Stimulated activated CD4-positive, alpha-beta T cell treated with anti-CD3 and anti-CD28 coated beads, Interleukin-1b, Interleukin-23, amount 100 ng/mL, for 4 hours (primary cell): Measurements from ENCODE around the gene SLC39A10.
"Not testable (repeated sequence)": the region's sequence is repeated elsewhere in the genome, so short reads cannot be mapped to it uniquely, and the experiment has no call there.

Experiments used
- DNase-seq, 2 donors: peaks; one replicate each; pipeline ENCODE4 v3.0.0-alpha.2; 2020; ENCODE audit warnings: low read depth in 2 of 2

The SLC39A10 gene

GRCh38 chr2:195671563-195671962 lies 14.5 kb downstream of the SLC39A10 start:
- no peak for DNase-seq

- no peak for DNase-seq
Measured at GRCh38 chr2:195672674-195673073, 15.6 kb downstream of the SLC39A10 start.

GRCh38 chr2:195674491-195675221 lies 17.6 kb downstream of the SLC39A10 start:
- DNase-seq, result no peak

- DNase-seq, result no peak
Measured at GRCh38 chr2:195675783-195676427, 18.9 kb downstream of the SLC39A10 start.

- no peak for DNase-seq
Measured at GRCh38 chr2:195677290-195677689, 20.3 kb downstream of the SLC39A10 start.

GRCh38 chr2:195677884-195678283 lies 20.9 kb downstream of the SLC39A10 start:
- DNase-seq, result no peak

- DNase-seq, result no peak
Measured at GRCh38 chr2:195682077-195682476, 25.1 kb downstream of the SLC39A10 start.

GRCh38 chr2:195683174-195683573 lies 26.1 kb downstream of the SLC39A10 start:
- DNase-seq, result no peak

GRCh38 chr2:195686564-195686963 lies 29.5 kb downstream of the SLC39A10 start:
- DNase-seq, result no peak

- no peak for DNase-seq
Measured at GRCh38 chr2:195687320-195688086, 30.5 kb downstream of the SLC39A10 start.

GRCh38 chr2:195692531-195692930 lies 35.5 kb downstream of the SLC39A10 start:
- not testable (repeated sequence) for DNase-seq

GRCh38 chr2:195694553-195694952 lies 37.5 kb downstream of the SLC39A10 start:
- DNase-seq, result no peak

GRCh38 chr2:195695002-195695631 lies 38.1 kb downstream of the SLC39A10 start:
- no peak for DNase-seq

GRCh38 chr2:195696012-195696411 lies 39.0 kb downstream of the SLC39A10 start:
- no peak for DNase-seq

GRCh38 chr2:195697681-195698220 lies 40.7 kb downstream of the SLC39A10 start:
- no peak for DNase-seq

GRCh38 chr2:195700480-195700879 lies 43.5 kb downstream of the SLC39A10 start:
- no peak for DNase-seq

GRCh38 chr2:195706161-195706900 lies 49.3 kb downstream of the SLC39A10 start:
- no peak for DNase-seq

- no peak for DNase-seq
Measured at GRCh38 chr2:195709901-195710806, 53.1 kb downstream of the SLC39A10 start.

- DNase-seq, result no peak
Measured at GRCh38 chr2:195711478-195711877, 54.5 kb downstream of the SLC39A10 start.

- DNase-seq, result no peak
Measured at GRCh38 chr2:195716466-195716865, 59.4 kb downstream of the SLC39A10 start.
